GM23248 (cell line): ENCODE data around the gene SPTBN5. TPM values are rescaled to one million over a fixed set of nuclear protein-coding genes. Genes with fewer than 3 reads are reported as not detected.

Experiments used
- DNase-seq: peaks from one replicate; pipeline ENCODE4 v3.0.0-alpha.2; 2015
- H2AFZ ChIP-seq: fragments of 200-600 bp; sonication (generic); 2 replicates; pipeline ENCODE4 v1.6.1; 2016; ENCODE audit warnings: antibody characterized with exemption
- H3F3A ChIP-seq: fragments of 200-600 bp; sonication (generic); 2 replicates; pipeline ENCODE4 v1.6.1; 2016; ENCODE audit warnings: mild to moderate bottlenecking, antibody characterized with exemption, mixed run types; ENCODE audit not compliant: insufficient read depth
- H3K27ac ChIP-seq: fragments of 200-600 bp; sonication (generic); 2 replicates; pipeline ENCODE4 v1.5.1; 2016; ENCODE audit warnings: mild to moderate bottlenecking
- H3K27me3 ChIP-seq: fragments of 200-600 bp; sonication (generic); replicated peaks from 2 replicates; pipeline ENCODE4 v1.6.1; 2016; ENCODE audit warnings: mild to moderate bottlenecking; ENCODE audit not compliant: insufficient read depth
- H3K36me3 ChIP-seq: fragments of 200-600 bp; sonication (generic); 2 replicates; pipeline ENCODE4 v1.6.1; 2016; ENCODE audit warnings: low read depth, mild to moderate bottlenecking
- H3K4me1 ChIP-seq: fragments of 200-600 bp; sonication (generic); 2 replicates; pipeline ENCODE4 v1.6.1; 2016; ENCODE audit warnings: mild to moderate bottlenecking; ENCODE audit not compliant: insufficient read depth
- H3K4me2 ChIP-seq: fragments of 200-600 bp; sonication (generic); one replicate; pipeline ENCODE4 v1.6.1; 2016; ENCODE audit warnings: mild to moderate bottlenecking; ENCODE audit not compliant: unreplicated experiment
- H3K4me3 ChIP-seq: fragments of 200-600 bp; sonication (generic); 2 replicates; pipeline ENCODE4 v1.5.1; 2016; ENCODE audit warnings: mild to moderate bottlenecking
- H3K79me2 ChIP-seq: fragments of 200-600 bp; sonication (generic); 2 replicates; pipeline ENCODE4 v1.6.1; 2016; ENCODE audit warnings: mild to moderate bottlenecking; ENCODE audit not compliant: insufficient read depth
- H3K9ac ChIP-seq: fragments of 200-600 bp; sonication (generic); 2 replicates; pipeline ENCODE4 v1.6.1; 2016; ENCODE audit warnings: mild to moderate bottlenecking
- H3K9me2 ChIP-seq: fragments of 200-600 bp; sonication (generic); 2 replicates; pipeline ENCODE4 v1.6.1; 2016; ENCODE audit warnings: mixed run types, mild to moderate bottlenecking, moderate library complexity; ENCODE audit not compliant: insufficient read depth
- H3K9me3 ChIP-seq: fragments of 200-600 bp; sonication (generic); one replicate; pipeline ENCODE4 v1.6.1; 2017; ENCODE audit warnings: low read depth
- H4K20me1 ChIP-seq: fragments of 200-600 bp; sonication (generic); 2 replicates; pipeline ENCODE4 v1.6.0; 2016; ENCODE audit not compliant: insufficient read depth
- EZH2 ChIP-seq: fragments of 200-600 bp; sonication (generic); IDR thresholded peaks from 2 replicates; pipeline ENCODE4 v1.6.1; 2018; ENCODE audit warnings: antibody characterized with exemption, mild to moderate bottlenecking; ENCODE audit not compliant: insufficient read depth, poor library complexity, severe bottlenecking
- EZH2phosphoT487 ChIP-seq: fragments of 200-600 bp; sonication (generic); IDR thresholded peaks from 2 replicates; pipeline ENCODE4 v1.6.1; 2018; ENCODE audit warnings: antibody characterized with exemption, moderate library complexity, mild to moderate bottlenecking, low read depth; ENCODE audit not compliant: insufficient read depth
- WGBS, 2 experiments: methylation state at CpG; one replicate each; pipeline ENCODE4 v1.1.6; 2015 to 2017; ENCODE audit warnings: low lambda C conversion rate in 2 of 2, low coverage in 1 of 2; ENCODE audit errors: missing lambda C conversion rate in 2 of 2; 5-methylcytosine and 5-hydroxymethylcytosine counted together
- in situ Hi-C: fragments of 300-500 bp; cut with MboI; formaldehyde crosslinking; loops from 2 replicates; pipeline ENCODE4 v1.15.0; 2020
- polyA plus RNA-seq: library from polyadenylated mRNA; unstranded; fragments of >200 nt; fragmentation: Nextera tagmentation; extraction: Ambion mirVana; gene quantifications from 2 replicates; pipeline ENCODE4 v1.2.1, GENCODE V29; 2016
- total RNA-seq: library from RNA; depleted of rRNA; stranded (reverse); fragments of >200 nt; shearing (Covaris generic); gene quantifications from 2 replicates; pipeline ENCODE4 v1.2.3, GENCODE V29; 2014

Gene SPTBN5
- total and polyA plus RNA-seq, 2 experiments from 2014 or later = 0.03 to 0.11 TPM

GRCh38 chr15:41900526-41901380 lies 6.9 kb upstream of the SPTBN5 start:
- Histone ChIP-seq H4K20me1 (no peaks in the 10 kb centered on the region), H3K36me3 (no peaks in the 10 kb centered on the region), H3F3A (peaks cover 3% of the 10 kb centered on the region; the same call in 1 of the 2 replicates), H3K4me2 (no peak overlapping the region), H3K9me3 (no peaks in the 10 kb centered on the region), H2AFZ (no peak overlapping the region), H3K4me3 (no peak overlapping the region), H3K27ac (no peak overlapping the region), H3K79me2 (no peaks in the 10 kb centered on the region), H3K9ac (no peak overlapping the region), H3K4me1 (no peaks in the 10 kb centered on the region), H3K9me2 (no peaks in the 10 kb centered on the region), H3K27me3 (no peaks in the 10 kb centered on the region)
- no peak for DNase-seq
- TF ChIP-seq EZH2phosphoT487 (no peak), EZH2 (no peak)
- in situ Hi-C loops = no loop called here
- 90 to 91% methylated on average over 36 of the region's 36 CpGs for WGBS, 2 experiments

GRCh38 chr15:41899854-41900442 lies 6.1 kb upstream of the SPTBN5 start:
- Histone ChIP-seq H2AFZ (no peak overlapping the region), H3F3A (peaks cover 3% of the 10 kb centered on the region), H3K4me3 (no peak overlapping the region), H3K9me2 (no peaks in the 10 kb centered on the region), H3K9ac (no peak overlapping the region), H3K9me3 (no peaks in the 10 kb centered on the region), H3K27me3 (no peaks in the 10 kb centered on the region), H3K4me1 (peaks cover 2% of the 10 kb centered on the region; the same call in 1 of the 2 replicates), H4K20me1 (no peaks in the 10 kb centered on the region), H3K79me2 (no peaks in the 10 kb centered on the region), H3K27ac (no peak overlapping the region), H3K36me3 (no peaks in the 10 kb centered on the region), H3K4me2 (no peak overlapping the region)
- in situ Hi-C loops = no loop called here
- WGBS, 2 experiments = 65 to 70% methylated on average over 6 of the region's 6 CpGs
- DNase-seq = no peak
- TF ChIP-seq EZH2 (no peak), EZH2phosphoT487 (no peak)

GRCh38 chr15:41897363-41897799 lies 3.5 kb upstream of the SPTBN5 start:
- H3K9ac ChIP-seq = no peak overlapping the region
- H3K4me1 ChIP-seq = peaks cover 13% of the 10 kb centered on the region
- H4K20me1 ChIP-seq = no peaks in the 10 kb centered on the region
- peaks cover 3% of the 10 kb centered on the region for H3F3A ChIP-seq
- 75% methylated on average over 8 of the region's 8 CpGs for WGBS, 2 experiments
- no peaks in the 10 kb centered on the region for H3K9me2 ChIP-seq
- no peak overlapping the region for H2AFZ ChIP-seq
- H3K27me3 ChIP-seq = no peaks in the 10 kb centered on the region
- H3K27ac ChIP-seq = no peak overlapping the region
- H3K4me2 ChIP-seq = no peak overlapping the region
- in situ Hi-C loops = no loop called here
- H3K79me2 ChIP-seq = no peaks in the 10 kb centered on the region
- H3K36me3 ChIP-seq = no peaks in the 10 kb centered on the region
- no peak overlapping the region for H3K4me3 ChIP-seq
- no peak for DNase-seq
- no peaks in the 10 kb centered on the region for H3K9me3 ChIP-seq
- TF ChIP-seq EZH2phosphoT487 = no peak

GRCh38 chr15:41896566-41896965 lies 2.7 kb upstream of the SPTBN5 start:
- no peak overlapping the region for H3K4me2 ChIP-seq
- WGBS, 2 experiments = 92 to 97% methylated on average over 6 of the region's 6 CpGs
- no peak overlapping the region for H2AFZ ChIP-seq
- no peak overlapping the region for H3K4me3 ChIP-seq
- peaks cover 3% of the 10 kb centered on the region for H3F3A ChIP-seq
- no peaks in the 10 kb centered on the region for H3K79me2 ChIP-seq
- TF ChIP-seq EZH2phosphoT487 (no peak), EZH2 (no peak)
- peaks cover 13% of the 10 kb centered on the region for H3K4me1 ChIP-seq
- H3K27me3 ChIP-seq = no peaks in the 10 kb centered on the region
- in situ Hi-C loops = no loop called here
- no peaks in the 10 kb centered on the region for H4K20me1 ChIP-seq
- no peak overlapping the region for H3K27ac ChIP-seq
- no peaks in the 10 kb centered on the region for H3K9me3 ChIP-seq
- H3K36me3 ChIP-seq = no peaks in the 10 kb centered on the region
- H3K9ac ChIP-seq = no peak overlapping the region
- no peaks in the 10 kb centered on the region for H3K9me2 ChIP-seq
- DNase-seq = no peak
